ENCODE data around the gene JPH2. TPM values are rescaled to one million over a fixed set of nuclear protein-coding genes. Genes with fewer than 3 reads are reported as not detected.

Gene JPH2
- total RNA-seq, 1 experiment from 2014 or later = 0.81 TPM

DNA sequence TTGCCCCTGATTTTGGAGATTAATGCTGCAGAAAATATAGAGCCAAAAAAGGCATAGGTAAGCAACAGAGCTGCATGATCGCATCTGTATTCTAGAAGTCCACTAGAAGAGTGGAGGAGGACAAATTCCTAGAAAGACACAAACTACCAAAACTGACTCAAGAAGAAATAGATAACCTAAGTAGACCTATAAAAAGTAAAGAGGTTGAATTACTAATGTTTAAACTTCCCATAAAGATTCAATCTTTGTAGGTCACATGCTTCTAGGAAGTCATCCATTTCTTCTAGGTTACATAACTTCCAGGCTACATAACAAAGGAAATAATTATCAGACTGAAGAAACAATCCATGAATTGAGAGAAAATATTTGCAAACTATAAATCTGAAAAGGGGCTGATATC lies 84.4 kb downstream of the JPH2 start (continued):
- no peak for TF ChIP-seq SMAD3 (CRISPR knock-in tag; IDR thresholded peaks at IDR 0.05; ENCODE audit: borderline replicate concordance)

DNA sequence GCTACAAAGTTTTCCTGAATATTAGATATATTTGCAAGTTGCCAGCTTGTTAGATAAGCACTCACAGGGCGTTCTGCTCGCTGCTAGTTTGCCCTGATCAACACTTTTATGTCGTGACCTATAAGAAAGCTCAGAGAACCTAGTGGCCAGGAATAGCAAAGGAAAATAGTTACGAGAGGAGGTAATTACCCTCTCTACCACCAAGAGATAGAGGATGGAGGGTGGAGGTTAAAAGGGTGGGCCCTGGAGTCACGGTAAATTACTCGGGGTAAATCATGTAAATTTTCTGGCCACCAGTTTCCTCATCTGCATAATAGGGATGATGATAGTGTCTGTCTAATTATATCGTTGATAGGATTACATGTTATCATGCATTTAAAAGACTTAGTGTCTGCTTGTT lies 87.2 kb downstream of the JPH2 start:
- Mint-ChIP-seq H3K4me3 (no peak overlapping the region), H3K9me3 (peaks cover 5% of the 10 kb centered on the region; the same call in 1 of the 2 replicates), H3K27ac (no peak overlapping the region), H3K27me3 (ENCODE audit: low read depth) (peaks cover 4% of the 10 kb centered on the region), H3K4me1 (no peaks in the 10 kb centered on the region), H3K36me3 (no peaks in the 10 kb centered on the region)
- ATAC-seq (no peak), DNase-seq (ENCODE audit: low spot score) (no peak)
- CTCF ChIA-PET = interaction anchor here (1.0 to 1.8 kb wide), 3 partner anchors 10 to 90 kb away, joined by 4 to 5 read pairs (median 5); no protein-coding TSS in a partner anchor
- POLR2A ChIA-PET = no interaction called here
- no peak for TF ChIP-seq ZNF263 (CRISPR knock-in tag; IDR thresholded peaks at IDR 0.05; ENCODE audit: low read depth)
- no peak for TF ChIP-seq TP53 (CRISPR knock-in tag; IDR thresholded peaks at IDR 0.05)
- TF ChIP-seq ZNF423 (CRISPR knock-in tag; IDR thresholded peaks at IDR 0.05) = no peak
- TF ChIP-seq, protein P1, sequence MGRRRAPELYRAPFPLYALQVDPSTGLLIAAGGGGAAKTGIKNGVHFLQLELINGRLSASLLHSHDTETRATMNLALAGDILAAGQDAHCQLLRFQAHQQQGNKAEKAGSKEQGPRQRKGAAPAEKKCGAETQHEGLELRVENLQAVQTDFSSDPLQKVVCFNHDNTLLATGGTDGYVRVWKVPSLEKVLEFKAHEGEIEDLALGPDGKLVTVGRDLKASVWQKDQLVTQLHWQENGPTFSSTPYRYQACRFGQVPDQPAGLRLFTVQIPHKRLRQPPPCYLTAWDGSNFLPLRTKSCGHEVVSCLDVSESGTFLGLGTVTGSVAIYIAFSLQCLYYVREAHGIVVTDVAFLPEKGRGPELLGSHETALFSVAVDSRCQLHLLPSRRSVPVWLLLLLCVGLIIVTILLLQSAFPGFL (CRISPR knock-in tag; IDR thresholded peaks at IDR 0.05; ENCODE audit: borderline replicate concordance) = no peak
- TF ChIP-seq ELF4 (CRISPR knock-in tag; IDR thresholded peaks at IDR 0.05; ENCODE audit: low read depth) = no peak
- TF ChIP-seq ZNF416 (CRISPR knock-in tag; IDR thresholded peaks at IDR 0.05) = no peak
- no peak for TF ChIP-seq GRHL2 (CRISPR knock-in tag; IDR thresholded peaks at IDR 0.05; ENCODE audit: insufficient replicate concordance, severe bottlenecking)
- TF ChIP-seq OVOL2 (CRISPR knock-in tag; IDR thresholded peaks at IDR 0.05; ENCODE audit: borderline replicate concordance) = no peak
- TF ChIP-seq KAT7 (CRISPR knock-in tag; IDR thresholded peaks at IDR 0.05; ENCODE audit: borderline replicate concordance) = no peak
- TF ChIP-seq SP1 (CRISPR knock-in tag; conservative IDR thresholded peaks at IDR 0.05) = no peak
- TF ChIP-seq, protein P2, sequence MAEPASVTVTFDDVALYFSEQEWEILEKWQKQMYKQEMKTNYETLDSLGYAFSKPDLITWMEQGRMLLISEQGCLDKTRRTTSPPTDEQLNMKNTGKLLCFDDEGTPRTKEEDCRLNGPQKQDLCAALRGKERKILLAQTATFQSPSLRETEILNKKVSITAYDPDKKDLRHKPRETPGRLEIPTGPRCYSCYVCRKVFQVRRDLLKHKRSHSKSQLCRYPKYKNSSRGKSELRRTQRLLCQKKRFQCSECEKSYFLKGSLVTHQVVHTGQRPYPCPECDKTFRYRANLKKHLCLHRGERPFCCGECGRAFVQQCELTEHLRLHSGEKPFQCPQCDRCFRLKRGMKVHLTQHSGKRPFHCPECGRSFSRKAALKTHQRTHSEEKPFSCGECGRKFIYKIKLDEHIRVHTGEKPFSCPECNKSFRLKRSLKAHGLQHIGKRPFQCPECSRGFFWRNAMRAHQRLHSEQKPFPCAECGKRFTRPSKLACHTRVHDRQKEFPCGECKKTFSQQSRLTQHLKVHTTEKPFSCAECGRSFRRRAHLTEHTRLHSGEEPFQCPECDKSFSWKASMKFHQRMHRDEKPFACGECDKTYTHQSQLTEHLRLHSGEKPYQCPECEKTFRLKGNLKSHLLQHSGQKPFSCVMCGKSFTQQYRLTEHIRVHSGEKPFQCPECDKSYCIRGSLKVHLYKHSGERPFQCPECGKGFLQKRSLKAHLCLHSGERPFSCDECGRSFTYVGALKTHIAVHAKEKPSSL (CRISPR knock-in tag; conservative IDR thresholded peaks at IDR 0.05) = no peak
- no peak for TF ChIP-seq MYBL2 (CRISPR knock-in tag; IDR thresholded peaks at IDR 0.05)
- no peak for TF ChIP-seq ZBTB21 (CRISPR knock-in tag; IDR thresholded peaks at IDR 0.05; ENCODE audit: borderline replicate concordance)
- no peak for TF ChIP-seq SOX15 (CRISPR knock-in tag; IDR thresholded peaks at IDR 0.05)
- TF ChIP-seq ATF1 (CRISPR knock-in tag; IDR thresholded peaks at IDR 0.05) = no peak
- TF ChIP-seq, protein P3, sequence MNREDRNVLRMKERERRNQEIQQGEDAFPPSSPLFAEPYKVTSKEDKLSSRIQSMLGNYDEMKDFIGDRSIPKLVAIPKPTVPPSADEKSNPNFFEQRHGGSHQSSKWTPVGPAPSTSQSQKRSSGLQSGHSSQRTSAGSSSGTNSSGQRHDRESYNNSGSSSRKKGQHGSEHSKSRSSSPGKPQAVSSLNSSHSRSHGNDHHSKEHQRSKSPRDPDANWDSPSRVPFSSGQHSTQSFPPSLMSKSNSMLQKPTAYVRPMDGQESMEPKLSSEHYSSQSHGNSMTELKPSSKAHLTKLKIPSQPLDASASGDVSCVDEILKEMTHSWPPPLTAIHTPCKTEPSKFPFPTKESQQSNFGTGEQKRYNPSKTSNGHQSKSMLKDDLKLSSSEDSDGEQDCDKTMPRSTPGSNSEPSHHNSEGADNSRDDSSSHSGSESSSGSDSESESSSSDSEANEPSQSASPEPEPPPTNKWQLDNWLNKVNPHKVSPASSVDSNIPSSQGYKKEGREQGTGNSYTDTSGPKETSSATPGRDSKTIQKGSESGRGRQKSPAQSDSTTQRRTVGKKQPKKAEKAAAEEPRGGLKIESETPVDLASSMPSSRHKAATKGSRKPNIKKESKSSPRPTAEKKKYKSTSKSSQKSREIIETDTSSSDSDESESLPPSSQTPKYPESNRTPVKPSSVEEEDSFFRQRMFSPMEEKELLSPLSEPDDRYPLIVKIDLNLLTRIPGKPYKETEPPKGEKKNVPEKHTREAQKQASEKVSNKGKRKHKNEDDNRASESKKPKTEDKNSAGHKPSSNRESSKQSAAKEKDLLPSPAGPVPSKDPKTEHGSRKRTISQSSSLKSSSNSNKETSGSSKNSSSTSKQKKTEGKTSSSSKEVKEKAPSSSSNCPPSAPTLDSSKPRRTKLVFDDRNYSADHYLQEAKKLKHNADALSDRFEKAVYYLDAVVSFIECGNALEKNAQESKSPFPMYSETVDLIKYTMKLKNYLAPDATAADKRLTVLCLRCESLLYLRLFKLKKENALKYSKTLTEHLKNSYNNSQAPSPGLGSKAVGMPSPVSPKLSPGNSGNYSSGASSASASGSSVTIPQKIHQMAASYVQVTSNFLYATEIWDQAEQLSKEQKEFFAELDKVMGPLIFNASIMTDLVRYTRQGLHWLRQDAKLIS (CRISPR knock-in tag; IDR thresholded peaks at IDR 0.05; ENCODE audit: borderline replicate concordance) = no peak
- TF ChIP-seq SMAD4 (CRISPR knock-in tag; IDR thresholded peaks at IDR 0.05) = no peak
- TF ChIP-seq, protein P4, sequence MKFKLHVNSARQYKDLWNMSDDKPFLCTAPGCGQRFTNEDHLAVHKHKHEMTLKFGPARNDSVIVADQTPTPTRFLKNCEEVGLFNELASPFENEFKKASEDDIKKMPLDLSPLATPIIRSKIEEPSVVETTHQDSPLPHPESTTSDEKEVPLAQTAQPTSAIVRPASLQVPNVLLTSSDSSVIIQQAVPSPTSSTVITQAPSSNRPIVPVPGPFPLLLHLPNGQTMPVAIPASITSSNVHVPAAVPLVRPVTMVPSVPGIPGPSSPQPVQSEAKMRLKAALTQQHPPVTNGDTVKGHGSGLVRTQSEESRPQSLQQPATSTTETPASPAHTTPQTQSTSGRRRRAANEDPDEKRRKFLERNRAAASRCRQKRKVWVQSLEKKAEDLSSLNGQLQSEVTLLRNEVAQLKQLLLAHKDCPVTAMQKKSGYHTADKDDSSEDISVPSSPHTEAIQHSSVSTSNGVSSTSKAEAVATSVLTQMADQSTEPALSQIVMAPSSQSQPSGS (CRISPR knock-in tag; IDR thresholded peaks at IDR 0.05; ENCODE audit: borderline replicate concordance, low read depth) = no peak
- no peak for TF ChIP-seq ZNF138 (CRISPR knock-in tag; conservative IDR thresholded peaks at IDR 0.05)

All from WTC11 (cell line).